ENCODE results near the gene TRAK1. TPM values are rescaled to one million over a fixed set of nuclear protein-coding genes. Genes with fewer than 3 reads are reported as not detected.
A peak's percentile ranks its signal among the peaks of the same experiment; 100 is the strongest.

Gene TRAK1
- total RNA-seq, 1 donor from 2014 or later = 41.0 TPM

GRCh38 chr3:42110631-42111030, 19.5 kb downstream of the TRAK1 start:
- H3K9me3 Mint-ChIP-seq = peaks cover under 1% of the 10 kb centered on the region
- DNase-seq (ENCODE audit: low read depth, low spot score) = no peak

GRCh38 chr3:42114130-42114725, 23.1 kb downstream of the TRAK1 start:
- peaks cover 12% of the 10 kb centered on the region for H3K4me1 Mint-ChIP-seq
- H3K27ac Mint-ChIP-seq (ENCODE audit: unreplicated experiment) = no peak overlapping the region
- H3K4me3 Mint-ChIP-seq = no peak overlapping the region
- H3K27me3 Mint-ChIP-seq (ENCODE audit: low read depth) = no peaks in the 10 kb centered on the region
- no peaks in the 10 kb centered on the region for H3K36me3 Mint-ChIP-seq (ENCODE audit: low read depth)
- TF ChIP-seq CTCF (conservative IDR thresholded peaks at IDR 0.05) = no peak
- no peak for DNase-seq (ENCODE audit: low read depth, low spot score)
- H3K9me3 Mint-ChIP-seq = no peaks in the 10 kb centered on the region

More at GRCh38 chr3:42110631-42111030, 19.5 kb downstream of the TRAK1 start:
- no peak overlapping the region for H3K4me3 Mint-ChIP-seq
- H3K36me3 Mint-ChIP-seq (ENCODE audit: low read depth) = peaks cover under 1% of the 10 kb centered on the region
- H3K4me1 Mint-ChIP-seq = no peaks in the 10 kb centered on the region
- no peaks in the 10 kb centered on the region for H3K27me3 Mint-ChIP-seq (ENCODE audit: low read depth)
- no peak overlapping the region for H3K27ac Mint-ChIP-seq (ENCODE audit: unreplicated experiment)
- TF ChIP-seq CTCF (conservative IDR thresholded peaks at IDR 0.05) = no peak

- H3K27ac Mint-ChIP-seq (ENCODE audit: unreplicated experiment) = no peak overlapping the region
- TF ChIP-seq CTCF (conservative IDR thresholded peaks at IDR 0.05) = no peak
- H3K36me3 Mint-ChIP-seq (ENCODE audit: low read depth) = no peaks in the 10 kb centered on the region
- no peak overlapping the region for H3K4me3 Mint-ChIP-seq
- H3K4me1 Mint-ChIP-seq = peaks cover 13% of the 10 kb centered on the region
- no peaks in the 10 kb centered on the region for H3K27me3 Mint-ChIP-seq (ENCODE audit: low read depth)
- no peaks in the 10 kb centered on the region for H3K9me3 Mint-ChIP-seq
- DNase-seq (ENCODE audit: low read depth, low spot score) = no peak
These were observed 24.1 kb downstream of the TRAK1 start for GRCh38 chr3:42115215-42115614.

GRCh38 chr3:42115946-42116345, 24.8 kb downstream of the TRAK1 start:
- peaks cover 16% of the 10 kb centered on the region for H3K4me1 Mint-ChIP-seq
- no peaks in the 10 kb centered on the region for H3K36me3 Mint-ChIP-seq (ENCODE audit: low read depth)
- no peak overlapping the region for H3K27ac Mint-ChIP-seq (ENCODE audit: unreplicated experiment)

GRCh38 chr3:42116466-42116865, 25.3 kb downstream of the TRAK1 start:
- H3K27ac Mint-ChIP-seq (ENCODE audit: unreplicated experiment) = peak overlapping the region; percentile 37
- no peak overlapping the region for H3K4me3 Mint-ChIP-seq
- no peak for TF ChIP-seq CTCF (conservative IDR thresholded peaks at IDR 0.05)
- no peaks in the 10 kb centered on the region for H3K27me3 Mint-ChIP-seq (ENCODE audit: low read depth)
- no peak for DNase-seq (ENCODE audit: low read depth, low spot score)
- H3K9me3 Mint-ChIP-seq = no peaks in the 10 kb centered on the region
- H3K36me3 Mint-ChIP-seq (ENCODE audit: low read depth) = no peaks in the 10 kb centered on the region
- peaks cover 16% of the 10 kb centered on the region for H3K4me1 Mint-ChIP-seq

More at GRCh38 chr3:42115946-42116345, 24.8 kb downstream of the TRAK1 start:
- no peak for DNase-seq (ENCODE audit: low read depth, low spot score)
- no peaks in the 10 kb centered on the region for H3K9me3 Mint-ChIP-seq
- H3K4me3 Mint-ChIP-seq = no peak overlapping the region
- no peak for TF ChIP-seq CTCF (conservative IDR thresholded peaks at IDR 0.05)
- H3K27me3 Mint-ChIP-seq (ENCODE audit: low read depth) = no peaks in the 10 kb centered on the region

Measured in neural crest cell (in vitro differentiated cells).